PFSK-1 (cell line): ENCODE measurements around the gene MLST8.

Source experiments
- FOXP2 ChIP-seq: optimal IDR thresholded peaks from 2 replicates; pipeline ENCODE3; 2011; ENCODE audit warnings: borderline replicate concordance, control low read depth, inconsistent platforms; ENCODE audit not compliant: insufficient read depth; ENCODE audit errors: extremely low read length, extremely low read depth
- POLR2AphosphoS5 ChIP-seq: IDR thresholded peaks from 2 replicates; pipeline ENCODE4 v1.6.1; 2012; ENCODE audit warnings: low read depth, mild to moderate bottlenecking, control low read depth, low read length, moderate library complexity
- REST ChIP-seq, 2 experiments: IDR thresholded peaks; 2 replicates each; pipeline versions ENCODE4 v1.6.1 to v1.8.0; 2011 to 2012; ENCODE audit warnings: low read depth in 2 of 2, low read length in 2 of 2, control low read depth in 1 of 2, inconsistent platforms in 1 of 2, mild to moderate bottlenecking in 1 of 2, moderate library complexity in 1 of 2; ENCODE audit not compliant: insufficient read depth in 1 of 2
- SIN3A ChIP-seq: IDR thresholded peaks from 2 replicates; pipeline ENCODE4 v1.6.1; 2012; ENCODE audit warnings: mild to moderate bottlenecking, low read length, moderate library complexity, borderline replicate concordance; ENCODE audit not compliant: insufficient read depth
- TAF1 ChIP-seq: IDR thresholded peaks from 2 replicates; pipeline ENCODE4 v1.6.1; 2012; ENCODE audit warnings: low read length, control low read depth, borderline replicate concordance; ENCODE audit not compliant: insufficient read depth

The MLST8 gene

GRCh38 chr16:2178321-2179106 lies 26.7 kb upstream of the MLST8 start:
- no peak for TF ChIP-seq REST (IDR thresholded peaks at IDR 0.05; ENCODE audit: insufficient read depth in 1 of 2, low read depth in 2 of 2, low read length in 2 of 2)
- TF ChIP-seq SIN3A: no peak
- TF ChIP-seq FOXP2: no peak
- TF ChIP-seq TAF1: no peak
- no peak for TF ChIP-seq POLR2AphosphoS5

GRCh38 chr16:2179107-2179501 lies 26.1 kb upstream of the MLST8 start:
- TF ChIP-seq REST (IDR thresholded peaks at IDR 0.05; ENCODE audit: insufficient read depth in 1 of 2, low read depth in 2 of 2, low read length in 2 of 2) (no peak), POLR2AphosphoS5 (no peak), SIN3A (no peak), FOXP2 (no peak), TAF1 (no peak)

- TF ChIP-seq FOXP2: no peak
- TF ChIP-seq SIN3A: no peak
- no peak for TF ChIP-seq TAF1
- no peak for TF ChIP-seq REST (IDR thresholded peaks at IDR 0.05; ENCODE audit: insufficient read depth in 1 of 2, low read depth in 2 of 2, low read length in 2 of 2)
- TF ChIP-seq POLR2AphosphoS5: no peak
Measured at GRCh38 chr16:2179576-2179975, 25.7 kb upstream of the MLST8 start.

- TF ChIP-seq TAF1 (no peak), REST (IDR thresholded peaks at IDR 0.05; ENCODE audit: insufficient read depth in 1 of 2, low read depth in 2 of 2, low read length in 2 of 2) (no peak), POLR2AphosphoS5 (no peak), FOXP2 (no peak), SIN3A (no peak)
Measured at GRCh38 chr16:2180461-2180860, 24.8 kb upstream of the MLST8 start.
